ENCODE data around the gene IRS2.

Gene IRS2

DNA sequence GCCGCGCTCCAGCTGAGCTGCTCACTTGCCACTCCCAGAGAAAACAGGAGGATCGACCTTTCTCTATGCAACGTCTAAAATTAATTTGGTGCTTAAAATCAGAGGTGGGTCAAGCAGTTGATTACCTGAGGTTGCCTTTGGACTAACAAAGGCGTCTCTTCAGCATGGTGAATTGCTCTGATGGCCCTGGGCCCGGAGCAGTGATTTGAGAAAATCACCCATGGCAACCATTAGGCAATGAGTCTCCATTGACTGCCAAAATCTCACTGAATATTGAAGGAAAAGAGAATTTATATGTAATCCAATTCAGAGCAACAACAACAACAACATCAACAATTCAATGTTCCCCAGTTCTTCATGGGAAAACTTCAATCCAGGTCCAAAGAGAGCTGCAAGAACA, 61.8 kb downstream of the IRS2 start:
- TF ChIP-seq, protein P1, sequence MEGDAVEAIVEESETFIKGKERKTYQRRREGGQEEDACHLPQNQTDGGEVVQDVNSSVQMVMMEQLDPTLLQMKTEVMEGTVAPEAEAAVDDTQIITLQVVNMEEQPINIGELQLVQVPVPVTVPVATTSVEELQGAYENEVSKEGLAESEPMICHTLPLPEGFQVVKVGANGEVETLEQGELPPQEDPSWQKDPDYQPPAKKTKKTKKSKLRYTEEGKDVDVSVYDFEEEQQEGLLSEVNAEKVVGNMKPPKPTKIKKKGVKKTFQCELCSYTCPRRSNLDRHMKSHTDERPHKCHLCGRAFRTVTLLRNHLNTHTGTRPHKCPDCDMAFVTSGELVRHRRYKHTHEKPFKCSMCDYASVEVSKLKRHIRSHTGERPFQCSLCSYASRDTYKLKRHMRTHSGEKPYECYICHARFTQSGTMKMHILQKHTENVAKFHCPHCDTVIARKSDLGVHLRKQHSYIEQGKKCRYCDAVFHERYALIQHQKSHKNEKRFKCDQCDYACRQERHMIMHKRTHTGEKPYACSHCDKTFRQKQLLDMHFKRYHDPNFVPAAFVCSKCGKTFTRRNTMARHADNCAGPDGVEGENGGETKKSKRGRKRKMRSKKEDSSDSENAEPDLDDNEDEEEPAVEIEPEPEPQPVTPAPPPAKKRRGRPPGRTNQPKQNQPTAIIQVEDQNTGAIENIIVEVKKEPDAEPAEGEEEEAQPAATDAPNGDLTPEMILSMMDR (IDR thresholded peaks at IDR 0.05) = no peak

- TF ChIP-seq, protein P1 (IDR thresholded peaks at IDR 0.05) = no peak
These were observed 63.3 kb downstream of the IRS2 start for GRCh38 chr13:109723046-109723445.

GRCh38 chr13:109722068-109722467, 64.3 kb downstream of the IRS2 start:
- TF ChIP-seq, protein P1 (IDR thresholded peaks at IDR 0.05) = no peak

DNA sequence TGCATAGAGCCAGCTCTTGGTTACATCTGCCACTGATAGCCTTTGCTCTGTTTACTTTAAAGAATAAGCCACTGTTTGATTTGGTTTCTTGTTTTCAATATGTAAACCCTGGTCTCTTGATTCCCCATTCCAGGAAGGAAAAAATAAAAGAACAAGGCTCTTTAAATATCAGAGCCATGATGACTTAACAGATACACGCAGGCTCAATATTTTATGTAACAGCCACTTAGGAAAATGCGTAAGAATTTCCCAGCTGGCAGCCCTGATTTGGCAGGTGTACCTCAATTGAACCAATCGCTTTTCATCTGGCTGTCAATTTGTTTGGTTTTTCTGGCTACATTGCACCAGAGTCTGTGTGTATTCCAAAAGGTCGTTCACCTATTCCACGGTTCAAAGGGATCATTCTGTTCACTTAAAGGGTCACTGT, 65.6 kb downstream of the IRS2 start:
- TF ChIP-seq, protein P1 (IDR thresholded peaks at IDR 0.05) = no peak

DNA sequence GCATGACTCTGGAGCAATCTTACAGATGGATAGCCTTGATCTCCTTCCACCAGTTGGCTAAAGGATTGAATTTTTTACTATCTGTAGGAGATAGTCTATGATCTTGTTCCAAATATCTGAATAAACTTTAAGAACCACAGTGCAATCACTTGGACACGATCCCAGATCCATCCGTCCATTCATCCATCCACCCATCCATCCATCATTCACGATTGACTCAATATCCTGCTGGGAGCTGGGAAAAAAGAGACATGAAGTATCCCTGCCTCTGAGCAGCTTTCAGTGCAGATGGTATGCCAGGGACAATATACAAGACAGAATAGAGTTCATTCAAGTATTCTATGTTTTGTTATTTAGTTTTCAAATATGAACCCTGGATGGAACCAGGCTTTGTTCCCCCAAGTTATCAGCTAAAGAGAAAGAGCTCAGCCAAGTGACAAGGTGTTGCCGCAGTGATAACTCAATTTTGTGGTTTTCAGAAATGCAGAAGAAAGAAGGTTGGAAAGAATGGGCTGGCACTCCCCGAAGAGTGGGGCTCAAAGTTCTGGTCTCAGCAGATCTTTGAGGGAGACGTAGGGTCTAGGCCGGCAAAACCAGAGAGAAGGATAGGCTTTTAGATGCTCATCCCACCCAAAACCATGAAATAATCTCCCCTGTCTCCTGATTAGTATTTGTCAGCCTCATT, 66.3 kb downstream of the IRS2 start:
- TF ChIP-seq, protein P1 (IDR thresholded peaks at IDR 0.05) = no peak

DNA sequence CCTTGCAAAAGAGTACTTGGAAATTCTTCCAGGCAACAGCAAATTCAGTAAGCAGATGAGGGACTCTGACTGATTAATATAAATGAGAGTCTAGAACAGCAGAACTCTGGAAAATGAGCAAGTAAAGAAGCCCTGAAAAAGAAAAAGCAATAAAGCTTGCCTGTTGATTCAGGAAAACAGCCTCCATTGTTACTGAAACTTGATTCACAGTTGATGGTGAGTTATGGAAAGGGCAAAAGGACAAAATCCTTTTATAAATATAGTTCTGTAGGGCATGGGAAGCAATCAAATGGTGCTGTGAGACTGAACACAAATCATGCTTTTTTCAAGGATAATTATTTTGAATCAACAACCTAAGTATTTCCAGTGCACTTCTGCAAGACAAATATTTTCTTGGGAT, 67.7 kb downstream of the IRS2 start:
- TF ChIP-seq, protein P1 (IDR thresholded peaks at IDR 0.05) = no peak

- TF ChIP-seq, protein P1 (IDR thresholded peaks at IDR 0.05) = no peak
These were observed 68.7 kb downstream of the IRS2 start for GRCh38 chr13:109717686-109718085.

DNA sequence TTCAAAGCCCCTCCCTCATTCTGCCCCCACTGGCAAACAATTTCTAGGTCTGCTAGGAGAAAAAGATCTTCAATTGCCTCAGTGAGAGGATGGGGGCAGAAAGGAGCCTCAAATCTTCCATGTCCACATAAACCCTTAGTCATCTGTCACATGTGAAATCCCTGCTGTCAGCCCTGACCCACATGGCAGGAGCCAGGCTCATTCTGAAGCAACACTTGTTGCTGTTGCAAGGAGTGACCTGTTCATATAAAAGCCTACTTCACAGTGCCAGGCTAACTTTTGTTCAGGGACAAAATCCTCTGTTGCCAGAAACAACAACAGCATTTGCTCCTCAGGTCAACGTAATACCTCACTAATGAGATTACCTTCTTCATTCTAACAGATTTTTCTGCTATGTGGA, 70.5 kb downstream of the IRS2 start:
- TF ChIP-seq, protein P1 (IDR thresholded peaks at IDR 0.05) = no peak
